ACC112 (cell line): ENCODE data around the gene ROR2.
"Not testable (repeated sequence)": the region's sequence is repeated elsewhere in the genome, so short reads cannot be mapped to it uniquely, and the experiment has no call there.

Experiments used
- H2AFZ ChIP-seq: fragments of 200-600 bp; sonication (generic); one replicate; pipeline ENCODE4 v1.6.0; 2017; ENCODE audit warnings: antibody characterized with exemption, low read length; ENCODE audit not compliant: unreplicated experiment
- H3K27ac ChIP-seq: fragments of 200-600 bp; sonication (generic); 2 replicates; pipeline ENCODE4 v1.5.1; 2014; ENCODE audit warnings: low read depth, mild to moderate bottlenecking, antibody characterized with exemption, low read length, moderate library complexity
- H3K27me3 ChIP-seq: fragments of 200-600 bp; sonication (generic); 2 replicates; pipeline ENCODE4 v1.6.1; 2014; ENCODE audit warnings: mild to moderate bottlenecking, antibody characterized with exemption, low read length, moderate library complexity, mixed read lengths; ENCODE audit not compliant: insufficient read depth
- H3K36me3 ChIP-seq: fragments of 200-600 bp; sonication (generic); 2 replicates; pipeline ENCODE4 v1.6.1; 2016; ENCODE audit warnings: mild to moderate bottlenecking, antibody characterized with exemption, low read length, moderate library complexity, mixed read lengths; ENCODE audit not compliant: insufficient read depth
- H3K4me1 ChIP-seq: fragments of 200-600 bp; sonication (generic); one replicate; pipeline ENCODE4 v1.6.1; 2016; ENCODE audit warnings: low read length, mixed read lengths; ENCODE audit not compliant: insufficient read depth, unreplicated experiment, control insufficient read depth
- H3K4me3 ChIP-seq: fragments of 200-600 bp; sonication (generic); 2 replicates; pipeline ENCODE4 v1.5.1; 2014; ENCODE audit warnings: mild to moderate bottlenecking, low read depth, low read length
- H3K79me2 ChIP-seq: fragments of 200-600 bp; sonication (generic); one replicate; pipeline ENCODE4 v1.6.0; 2016; ENCODE audit warnings: low read length; ENCODE audit not compliant: control insufficient read depth, unreplicated experiment, insufficient read depth

The ROR2 gene

GRCh38 chr9:91655658-91656057 lies 294.4 kb downstream of the ROR2 start:
- H2AFZ ChIP-seq, result no peak overlapping the region
- H3K27ac ChIP-seq, result no peak overlapping the region
- H3K27me3 ChIP-seq, result 0 out of 2 replicates have a peak, but pooled peaks cover under 1% of the 10 kb centered on the region
- no peaks in the 10 kb centered on the region for H3K36me3 ChIP-seq
- H3K4me1 ChIP-seq, result no peaks in the 10 kb centered on the region
- H3K79me2 ChIP-seq, result no peaks in the 10 kb centered on the region
- H3K4me3 ChIP-seq, result no peak overlapping the region

GRCh38 chr9:91655215-91655614 lies 294.8 kb downstream of the ROR2 start:
- H2AFZ ChIP-seq, result no peak overlapping the region
- no peaks in the 10 kb centered on the region for H3K36me3 ChIP-seq
- H3K27me3 ChIP-seq, result 0 out of 2 replicates have a peak, but pooled peaks cover 4% of the 10 kb centered on the region
- H3K4me3 ChIP-seq, result no peak overlapping the region
- no peaks in the 10 kb centered on the region for H3K79me2 ChIP-seq
- H3K4me1 ChIP-seq, result no peaks in the 10 kb centered on the region
- no peak overlapping the region for H3K27ac ChIP-seq

GRCh38 chr9:91654527-91654926 lies 295.5 kb downstream of the ROR2 start:
- Histone ChIP-seq H3K27ac (no peak overlapping the region), H2AFZ (no peak overlapping the region), H3K79me2 (no peaks in the 10 kb centered on the region), H3K4me1 (no peaks in the 10 kb centered on the region), H3K36me3 (no peaks in the 10 kb centered on the region), H3K4me3 (no peak overlapping the region), H3K27me3 (0 out of 2 replicates have a peak, but pooled peaks cover 4% of the 10 kb centered on the region)

- Histone ChIP-seq H3K4me1 (no peaks in the 10 kb centered on the region), H3K36me3 (no peaks in the 10 kb centered on the region), H3K79me2 (no peaks in the 10 kb centered on the region), H3K27ac (no peak overlapping the region), H3K4me3 (no peak overlapping the region), H3K27me3 (peaks cover 17% of the 10 kb centered on the region), H2AFZ (no peak overlapping the region)
Observed at GRCh38 chr9:91647371-91647770, 302.7 kb downstream of the ROR2 start.

- no peaks in the 10 kb centered on the region for H3K79me2 ChIP-seq
- no peak overlapping the region for H3K4me3 ChIP-seq
- no peak overlapping the region for H2AFZ ChIP-seq
- H3K36me3 ChIP-seq, result no peaks in the 10 kb centered on the region
- no peak overlapping the region for H3K27ac ChIP-seq
- peaks cover 17% of the 10 kb centered on the region for H3K27me3 ChIP-seq
- H3K4me1 ChIP-seq, result no peaks in the 10 kb centered on the region
Observed at GRCh38 chr9:91646702-91647101, 303.3 kb downstream of the ROR2 start.

GRCh38 chr9:91644433-91644832 lies 305.6 kb downstream of the ROR2 start:
- H3K4me3 ChIP-seq, result no peak overlapping the region
- no peak overlapping the region for H2AFZ ChIP-seq
- peaks cover 13% of the 10 kb centered on the region for H3K27me3 ChIP-seq
- H3K27ac ChIP-seq, result no peak overlapping the region
- H3K36me3 ChIP-seq, result no peaks in the 10 kb centered on the region
- H3K79me2 ChIP-seq, result no peaks in the 10 kb centered on the region
- H3K4me1 ChIP-seq, result no peaks in the 10 kb centered on the region

- no peak overlapping the region for H3K4me3 ChIP-seq
- H3K79me2 ChIP-seq, result no peaks in the 10 kb centered on the region
- no peak overlapping the region for H3K27ac ChIP-seq
- no peaks in the 10 kb centered on the region for H3K36me3 ChIP-seq
- peaks cover 8% of the 10 kb centered on the region; the same call in 1 of the 2 replicates for H3K27me3 ChIP-seq
- no peaks in the 10 kb centered on the region for H3K4me1 ChIP-seq
- no peak overlapping the region for H2AFZ ChIP-seq
Observed at GRCh38 chr9:91643481-91644077, 306.4 kb downstream of the ROR2 start.

- no peaks in the 10 kb centered on the region for H3K36me3 ChIP-seq
- no peaks in the 10 kb centered on the region for H3K4me1 ChIP-seq
- H3K27me3 ChIP-seq, result peaks cover 10% of the 10 kb centered on the region; the same call in 1 of the 2 replicates
- no peak overlapping the region for H3K27ac ChIP-seq
- H3K79me2 ChIP-seq, result no peaks in the 10 kb centered on the region
- no peak overlapping the region for H3K4me3 ChIP-seq
- no peak overlapping the region for H2AFZ ChIP-seq
Observed at GRCh38 chr9:91642771-91643170, 307.3 kb downstream of the ROR2 start.

GRCh38 chr9:91640428-91640827 lies 309.6 kb downstream of the ROR2 start:
- Histone ChIP-seq H3K4me1 (no peaks in the 10 kb centered on the region), H3K79me2 (no peaks in the 10 kb centered on the region), H3K27me3 (peaks cover 12% of the 10 kb centered on the region), H3K4me3 (no peak overlapping the region), H3K36me3 (no peaks in the 10 kb centered on the region), H2AFZ (no peak overlapping the region), H3K27ac (no peak overlapping the region)

GRCh38 chr9:91639054-91639453 lies 311.0 kb downstream of the ROR2 start:
- Histone ChIP-seq H3K79me2 (no peaks in the 10 kb centered on the region), H3K4me1 (no peaks in the 10 kb centered on the region), H2AFZ (no peak overlapping the region), H3K36me3 (no peaks in the 10 kb centered on the region), H3K27ac (no peak overlapping the region), H3K4me3 (no peak overlapping the region), H3K27me3 (peaks cover 18% of the 10 kb centered on the region)

- H3K4me3 ChIP-seq, H3K36me3 ChIP-seq, H3K27ac ChIP-seq, H3K4me1 ChIP-seq, H3K79me2 ChIP-seq, H2AFZ ChIP-seq: not testable (repeated sequence)
- peaks cover 44% of the 10 kb centered on the region for H3K27me3 ChIP-seq
Observed at GRCh38 chr9:91634832-91635231, 315.2 kb downstream of the ROR2 start.
